Activated CD8-positive, alpha-beta memory T cell treated with anti-CD3 and anti-CD28 coated beads, Interleukin-2, amount 50 U/mL, for 4 hours (primary cell): Measurements from ENCODE around the gene CHRNA1.
"Not testable (repeated sequence)": the region's sequence is repeated elsewhere in the genome, so short reads cannot be mapped to it uniquely, and the experiment has no call there.

Experiments used
- DNase-seq: peaks from one replicate; pipeline ENCODE4 v3.0.0-alpha.2; 2020

Gene CHRNA1

GRCh38 chr2:174711206-174711605 lies 53.1 kb downstream of the CHRNA1 start:
- no peak for DNase-seq

GRCh38 chr2:174709416-174710004 lies 54.8 kb downstream of the CHRNA1 start:
- not testable (repeated sequence) for DNase-seq

- DNase-seq: no peak
Observed at GRCh38 chr2:174708713-174709112, 55.6 kb downstream of the CHRNA1 start.

GRCh38 chr2:174705321-174705720 lies 59.0 kb downstream of the CHRNA1 start:
- DNase-seq: no peak

GRCh38 chr2:174704642-174705041 lies 59.6 kb downstream of the CHRNA1 start:
- no peak for DNase-seq

- DNase-seq: no peak
Observed at GRCh38 chr2:174704061-174704460, 60.2 kb downstream of the CHRNA1 start.

GRCh38 chr2:174703430-174703829 lies 60.8 kb downstream of the CHRNA1 start:
- DNase-seq: no peak

GRCh38 chr2:174702541-174702940 lies 61.7 kb downstream of the CHRNA1 start:
- DNase-seq: no peak

GRCh38 chr2:174699993-174700766 lies 64.1 kb downstream of the CHRNA1 start:
- DNase-seq: no peak
